ENCODE results near the gene HNRNPDL. TPM values are rescaled to one million over a fixed set of nuclear protein-coding genes. Genes with fewer than 3 reads are reported as not detected.
"Not testable (repeated sequence)": the region's sequence is repeated elsewhere in the genome, so short reads cannot be mapped to it uniquely, and the experiment has no call there.

The HNRNPDL gene
- total and polyA plus RNA-seq, 2 experiments from 2014 or later = 255 to 299 TPM

DNA sequence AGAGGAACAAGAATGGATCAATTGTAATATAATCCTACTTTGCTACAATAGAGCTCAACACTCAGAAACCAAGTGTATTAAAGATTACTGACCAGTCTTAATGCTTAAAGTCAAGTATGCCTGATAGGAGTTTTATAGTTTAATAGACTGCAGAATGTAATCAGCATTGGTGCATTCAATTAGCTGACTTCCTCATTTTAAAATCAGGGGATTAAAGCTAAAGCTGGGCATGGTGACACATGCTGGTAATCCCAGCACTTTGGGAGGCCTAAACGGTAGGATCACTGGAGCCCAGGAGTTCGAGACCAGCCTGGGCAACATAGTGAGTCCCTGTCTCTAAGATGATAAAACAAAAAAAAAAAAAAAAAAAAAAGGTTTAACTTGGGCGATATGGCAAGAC is 10.8 kb downstream of the HNRNPDL start:
- Histone ChIP-seq H3K4me3 (no peak overlapping the region), H3K36me3 (peaks cover 14% of the 10 kb centered on the region), H3K9me3 (ENCODE audit: low read depth) (no peaks in the 10 kb centered on the region), H3K4me1 (ENCODE audit: low read depth) (no peaks in the 10 kb centered on the region), H3K27me3 (no peaks in the 10 kb centered on the region), H3K27ac (no peak overlapping the region)
- no peak for DNase-seq (ENCODE audit: low read depth in 1 of 2, low spot score in 1 of 2)
- TF ChIP-seq, protein P1, sequence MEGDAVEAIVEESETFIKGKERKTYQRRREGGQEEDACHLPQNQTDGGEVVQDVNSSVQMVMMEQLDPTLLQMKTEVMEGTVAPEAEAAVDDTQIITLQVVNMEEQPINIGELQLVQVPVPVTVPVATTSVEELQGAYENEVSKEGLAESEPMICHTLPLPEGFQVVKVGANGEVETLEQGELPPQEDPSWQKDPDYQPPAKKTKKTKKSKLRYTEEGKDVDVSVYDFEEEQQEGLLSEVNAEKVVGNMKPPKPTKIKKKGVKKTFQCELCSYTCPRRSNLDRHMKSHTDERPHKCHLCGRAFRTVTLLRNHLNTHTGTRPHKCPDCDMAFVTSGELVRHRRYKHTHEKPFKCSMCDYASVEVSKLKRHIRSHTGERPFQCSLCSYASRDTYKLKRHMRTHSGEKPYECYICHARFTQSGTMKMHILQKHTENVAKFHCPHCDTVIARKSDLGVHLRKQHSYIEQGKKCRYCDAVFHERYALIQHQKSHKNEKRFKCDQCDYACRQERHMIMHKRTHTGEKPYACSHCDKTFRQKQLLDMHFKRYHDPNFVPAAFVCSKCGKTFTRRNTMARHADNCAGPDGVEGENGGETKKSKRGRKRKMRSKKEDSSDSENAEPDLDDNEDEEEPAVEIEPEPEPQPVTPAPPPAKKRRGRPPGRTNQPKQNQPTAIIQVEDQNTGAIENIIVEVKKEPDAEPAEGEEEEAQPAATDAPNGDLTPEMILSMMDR (IDR thresholded peaks at IDR 0.05; ENCODE audit: low read depth, low read length) = no peak

DNA sequence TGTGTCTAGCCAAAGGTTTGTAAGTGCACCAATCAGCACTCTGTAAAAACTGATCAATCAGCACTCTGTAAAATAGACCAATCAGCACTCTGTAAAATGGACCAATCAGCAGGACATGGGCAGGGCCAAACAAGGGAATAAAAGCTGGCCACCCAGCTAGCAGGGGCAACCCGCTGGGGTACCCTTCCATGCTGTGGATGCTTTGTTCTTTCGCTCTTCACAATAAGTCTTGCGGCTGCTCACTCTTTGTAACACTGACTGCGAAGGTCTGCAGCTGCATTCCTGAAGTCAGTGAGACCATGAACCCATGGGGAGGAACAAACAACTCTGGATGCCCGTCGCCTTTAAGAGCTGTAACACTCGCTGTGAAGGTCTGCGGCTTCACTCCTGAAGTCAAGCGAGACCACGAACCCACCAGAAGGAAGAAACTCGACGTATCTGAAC is 14.3 kb downstream of the HNRNPDL start:
- no peaks in the 10 kb centered on the region for H3K9me3 ChIP-seq (ENCODE audit: low read depth)
- DNase-seq (ENCODE audit: low read depth in 1 of 2, low spot score in 1 of 2) = no peak
- H3K36me3 ChIP-seq = no peaks in the 10 kb centered on the region
- no peaks in the 10 kb centered on the region for H3K27me3 ChIP-seq
- no peaks in the 10 kb centered on the region for H3K4me1 ChIP-seq (ENCODE audit: low read depth)
- H3K4me3 ChIP-seq = no peak overlapping the region
- H3K27ac ChIP-seq = no peak overlapping the region
- TF ChIP-seq, protein P1 (IDR thresholded peaks at IDR 0.05; ENCODE audit: low read depth, low read length) = no peak

DNA sequence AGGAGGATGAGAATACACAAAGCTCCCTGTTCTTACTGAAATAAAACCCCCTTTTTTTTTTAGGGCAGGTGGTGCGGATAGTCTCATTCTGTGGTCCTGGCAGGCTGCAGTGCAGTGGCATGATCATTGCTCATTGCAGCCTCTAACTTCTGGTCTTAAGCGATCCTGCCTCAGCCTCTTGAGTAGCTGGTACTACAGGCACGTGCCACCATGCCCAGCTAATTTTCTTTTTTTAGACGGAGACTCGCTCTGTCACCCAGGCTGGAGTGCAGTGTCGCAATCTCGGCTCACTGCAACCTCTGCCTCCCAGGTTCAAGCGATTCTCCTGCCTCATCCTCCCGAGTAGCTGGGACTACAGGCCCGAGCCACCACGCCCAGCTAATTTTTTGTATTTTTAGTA is 15.2 kb downstream of the HNRNPDL start:
- not testable (repeated sequence) for H3K27ac ChIP-seq; H3K4me1 ChIP-seq (ENCODE audit: low read depth); DNase-seq (ENCODE audit: low read depth in 1 of 2, low spot score in 1 of 2); H3K36me3 ChIP-seq; H3K4me3 ChIP-seq; H3K9me3 ChIP-seq (ENCODE audit: low read depth); H3K27me3 ChIP-seq

DNA sequence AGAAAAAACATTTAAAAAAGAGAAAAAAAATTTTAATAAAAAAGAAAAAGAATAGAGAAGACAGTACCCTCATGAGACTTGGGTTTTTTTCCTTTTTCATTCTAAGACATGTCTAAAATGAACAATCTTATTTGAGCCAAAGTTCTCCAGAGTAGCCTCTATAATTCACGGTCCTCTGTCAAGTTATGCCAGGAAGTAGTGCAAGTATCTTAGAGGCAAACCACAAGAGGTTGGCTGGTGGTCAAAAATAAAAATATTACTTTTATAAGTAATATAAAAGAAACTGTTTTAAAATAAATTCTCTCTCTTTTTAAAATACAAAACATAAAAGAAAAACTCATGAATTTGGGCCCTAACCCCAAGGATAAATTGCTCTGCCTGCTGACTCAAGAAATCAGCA is 26.5 kb downstream of the HNRNPDL start:
- H3K36me3 ChIP-seq = no peaks in the 10 kb centered on the region
- no peak overlapping the region for H3K27ac ChIP-seq
- H3K27me3 ChIP-seq = no peaks in the 10 kb centered on the region
- TF ChIP-seq, protein P1 (IDR thresholded peaks at IDR 0.05; ENCODE audit: low read depth, low read length) = no peak
- peak in 1 of 2 donors; percentile 43 for DNase-seq (ENCODE audit: low read depth in 1 of 2, low spot score in 1 of 2)
- no peaks in the 10 kb centered on the region for H3K9me3 ChIP-seq (ENCODE audit: low read depth)
- H3K4me1 ChIP-seq (ENCODE audit: low read depth) = no peaks in the 10 kb centered on the region
- no peak overlapping the region for H3K4me3 ChIP-seq

DNA sequence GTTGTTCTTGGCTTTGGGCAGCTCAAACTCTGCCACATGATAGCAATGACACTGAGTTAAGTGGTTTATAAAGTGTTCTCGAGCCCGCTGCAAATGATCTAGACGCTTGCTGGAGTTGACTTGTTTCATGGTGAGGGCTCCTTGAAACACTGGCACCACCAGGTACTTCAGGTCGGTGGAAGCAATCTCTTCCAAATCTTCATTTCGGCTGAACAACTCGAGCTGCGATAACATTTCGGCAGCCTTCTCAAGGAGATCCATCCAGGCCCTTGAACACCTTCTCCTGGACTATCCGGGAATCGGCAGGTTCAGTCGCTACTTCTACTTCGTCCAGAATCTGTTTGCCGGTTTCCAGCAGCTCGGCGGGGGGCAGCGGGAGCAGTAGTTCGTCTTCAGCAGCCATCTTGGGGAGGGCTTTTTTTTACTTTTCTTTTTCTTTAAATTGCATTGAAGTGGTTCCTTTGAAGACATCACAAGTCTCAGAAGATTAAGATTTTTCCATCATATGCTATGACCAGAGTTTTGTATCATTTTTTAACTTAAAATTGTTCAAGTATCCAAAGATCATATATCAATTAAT is 28.0 kb downstream of the HNRNPDL start:
- no peak for DNase-seq (ENCODE audit: low read depth in 1 of 2, low spot score in 1 of 2)
- Histone ChIP-seq H3K4me1 (ENCODE audit: low read depth) (no peaks in the 10 kb centered on the region), H3K9me3 (ENCODE audit: low read depth) (no peaks in the 10 kb centered on the region), H3K4me3 (no peak overlapping the region), H3K36me3 (no peaks in the 10 kb centered on the region), H3K27me3 (no peaks in the 10 kb centered on the region), H3K27ac (no peak overlapping the region)
- TF ChIP-seq, protein P1 (IDR thresholded peaks at IDR 0.05; ENCODE audit: low read depth, low read length) = no peak

DNA sequence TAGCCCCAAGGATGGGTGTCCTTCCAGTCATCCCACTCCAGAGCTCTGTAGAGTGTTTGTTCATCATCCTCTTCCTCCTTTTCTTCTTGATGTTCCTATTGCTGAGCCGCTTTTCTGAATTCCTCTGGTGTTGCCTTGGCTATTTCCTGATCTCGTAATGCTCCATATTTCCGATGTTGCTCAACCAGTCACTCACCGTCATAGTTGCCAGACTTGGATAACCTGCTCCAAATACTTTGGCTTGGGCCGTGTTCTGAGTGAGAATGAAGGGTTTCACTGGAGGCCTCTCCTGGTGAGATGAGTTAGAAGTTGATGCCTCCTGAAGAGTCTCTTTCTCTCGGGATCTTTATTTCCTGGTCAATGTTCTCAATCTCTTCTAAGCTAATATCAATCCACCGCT is 28.7 kb downstream of the HNRNPDL start:
- TF ChIP-seq, protein P1 (IDR thresholded peaks at IDR 0.05; ENCODE audit: low read depth, low read length) = no peak
- no peak for DNase-seq (ENCODE audit: low read depth in 1 of 2, low spot score in 1 of 2)
- H3K4me1 ChIP-seq (ENCODE audit: low read depth) = no peaks in the 10 kb centered on the region
- H3K4me3 ChIP-seq = no peak overlapping the region
- no peak overlapping the region for H3K27ac ChIP-seq
- H3K9me3 ChIP-seq (ENCODE audit: low read depth) = no peaks in the 10 kb centered on the region
- H3K36me3 ChIP-seq = no peaks in the 10 kb centered on the region
- H3K27me3 ChIP-seq = no peaks in the 10 kb centered on the region

All from cardiac muscle cell (in vitro differentiated cells and primary cell).